CD4-positive, alpha-beta T cell treated with Interferon gamma for 1 hour (primary cell): ENCODE measurements around the gene STARD13.

Experiments used
- DNase-seq: peaks from one replicate; pipeline ENCODE4 v3.0.0-alpha.2; 2020

The STARD13 gene

GRCh38 chr13:33277037-33277740 lies 8.4 kb downstream of the STARD13 start:
- DNase-seq = no peak

GRCh38 chr13:33276570-33276969 lies 9.0 kb downstream of the STARD13 start:
- DNase-seq = no peak

- no peak for DNase-seq
Observed at GRCh38 chr13:33275916-33276315, 9.6 kb downstream of the STARD13 start.

GRCh38 chr13:33274264-33274663 lies 11.3 kb downstream of the STARD13 start:
- DNase-seq = no peak

GRCh38 chr13:33272531-33273124 lies 12.9 kb downstream of the STARD13 start:
- DNase-seq = no peak

- no peak for DNase-seq
Observed at GRCh38 chr13:33271759-33272158, 13.8 kb downstream of the STARD13 start.

- DNase-seq = no peak
Observed at GRCh38 chr13:33270895-33271538, 14.5 kb downstream of the STARD13 start.

- no peak for DNase-seq
Observed at GRCh38 chr13:33265607-33266006, 19.9 kb downstream of the STARD13 start.

- no peak for DNase-seq
Observed at GRCh38 chr13:33265133-33265532, 20.4 kb downstream of the STARD13 start.

- DNase-seq = no peak
Observed at GRCh38 chr13:33264620-33264978, 21.0 kb downstream of the STARD13 start.

GRCh38 chr13:33263976-33264619 lies 21.5 kb downstream of the STARD13 start:
- DNase-seq = no peak

- DNase-seq = no peak
Observed at GRCh38 chr13:33263484-33263883, 22.1 kb downstream of the STARD13 start.

GRCh38 chr13:33262997-33263396 lies 22.6 kb downstream of the STARD13 start:
- no peak for DNase-seq

GRCh38 chr13:33262594-33262993 lies 23.0 kb downstream of the STARD13 start:
- DNase-seq = no peak

- no peak for DNase-seq
Observed at GRCh38 chr13:33262062-33262487, 23.5 kb downstream of the STARD13 start.

GRCh38 chr13:33261387-33262061 lies 24.0 kb downstream of the STARD13 start:
- no peak for DNase-seq

GRCh38 chr13:33260168-33261098 lies 25.1 kb downstream of the STARD13 start:
- DNase-seq = no peak

GRCh38 chr13:33259296-33259695 lies 26.3 kb downstream of the STARD13 start:
- no peak for DNase-seq

GRCh38 chr13:33258808-33259193 lies 26.8 kb downstream of the STARD13 start:
- no peak for DNase-seq

GRCh38 chr13:33257841-33258807 lies 27.4 kb downstream of the STARD13 start:
- DNase-seq = no peak
